Skin epidermis (tissue), 12 donors: ENCODE data around the gene VPS35.

ENCODE experiments used
- H3K27ac ChIP-seq, 21 experiments: fragments of 200-600 bp; sonication (generic) in 11 of 21; one replicate each; pipeline ENCODE4 v1.5.0; 2020; ENCODE audit warnings: mild to moderate bottlenecking in 3 of 21, inconsistent platforms in 2 of 21, moderate library complexity in 2 of 21
- H3K4me3 ChIP-seq, 7 experiments: fragments of 200-600 bp; sonication (generic) in 2 of 7; one replicate each; pipeline ENCODE4 v1.5.0; 2020; ENCODE audit warnings: inconsistent platforms in 2 of 7, mild to moderate bottlenecking in 2 of 7, moderate library complexity in 1 of 7

Gene VPS35

GRCh38 chr16:46621934-46622676 is 66.9 kb downstream of the VPS35 start:
- peak overlapping the region in 1 of 21 experiments; percentile 48 for H3K27ac ChIP-seq
- no peak overlapping the region for H3K4me3 ChIP-seq

- H3K27ac ChIP-seq = peak within 1 kb of the TSS in 6 of 21 experiments; percentile 8 to 63 (median 36)
- H3K4me3 ChIP-seq = peak within 1 kb of the TSS; percentile 58 to 84 (median 70)
Measured at GRCh38 chr16:46621006-46621933, 67.7 kb downstream of the VPS35 start, which contains the start of gene SHCBP1. TSS of gene SHCBP1 (minus strand) at chr16:46621379. CDS start at chr16:46621359, 20 bp downstream.

- Histone ChIP-seq H3K27ac (peak overlapping the region in 3 of 21 experiments; percentile 14 to 63 (median 54)), H3K4me3 (peak overlapping the region; percentile 58 to 84 (median 70))
Measured at GRCh38 chr16:46620266-46621005, 68.5 kb downstream of the VPS35 start.

GRCh38 chr16:46618516-46618915 is 70.5 kb downstream of the VPS35 start:
- Histone ChIP-seq H3K4me3 (no peak overlapping the region), H3K27ac (no peak overlapping the region)

GRCh38 chr16:46614006-46614405 is 75.0 kb downstream of the VPS35 start:
- H3K27ac ChIP-seq = no peak overlapping the region

GRCh38 chr16:46613352-46613751 is 75.6 kb downstream of the VPS35 start:
- H3K27ac ChIP-seq = no peak overlapping the region
- no peak overlapping the region for H3K4me3 ChIP-seq

More at GRCh38 chr16:46614006-46614405, 75.0 kb downstream of the VPS35 start:
- no peak overlapping the region for H3K4me3 ChIP-seq

GRCh38 chr16:46612121-46612520 is 76.9 kb downstream of the VPS35 start:
- Histone ChIP-seq H3K27ac (peak overlapping the region in 3 of 21 experiments; percentile 6 to 37 (median 26)), H3K4me3 (no peak overlapping the region)

GRCh38 chr16:46607529-46607928 is 81.4 kb downstream of the VPS35 start:
- Histone ChIP-seq H3K27ac (no peak overlapping the region), H3K4me3 (no peak overlapping the region)

- Histone ChIP-seq H3K27ac (no peak overlapping the region), H3K4me3 (no peak overlapping the region)
Measured at GRCh38 chr16:46606231-46606630, 82.7 kb downstream of the VPS35 start.
